ENCODE measurements around the gene GAMT.

The GAMT gene

GRCh38 chr19:1357531-1358109, 43.7 kb downstream of the GAMT start:
- Histone ChIP-seq H3K36me3 (ENCODE audit: insufficient read depth, low read length) (peaks cover 66% of the 10 kb centered on the region), H3K4me1 (ENCODE audit: insufficient read depth, low read length) (peaks cover 42% of the 10 kb centered on the region), H3K4me3 (ENCODE audit: low read depth in 1 of 2, low read length in 2 of 2) (no peak overlapping the region), H3K4me2 (ENCODE audit: insufficient read depth, low read length) (no peak overlapping the region), H4K20me1 (ENCODE audit: insufficient read depth, low read length) (peaks cover 3% of the 10 kb centered on the region), H2AFZ (ENCODE audit: low read depth, low read length) (no peak overlapping the region), H3K27ac (ENCODE audit: low read length) (no peak overlapping the region), H3K9me3 (ENCODE audit: insufficient read depth, low read length, severe bottlenecking) (no peaks in the 10 kb centered on the region), H3K27me3 (ENCODE audit: insufficient read depth, low read length, poor library complexity) (no peaks in the 10 kb centered on the region), H3K9ac (ENCODE audit: low read depth, low read length) (no peak overlapping the region), H3K79me2 (ENCODE audit: insufficient read depth, low read length) (peaks cover 45% of the 10 kb centered on the region)
- ATAC-seq (ENCODE audit: insufficient read depth, low read depth), result no peak
- no peak for DNase-seq
- TF ChIP-seq CTCF (IDR thresholded peaks at IDR 0.05; ENCODE audit: borderline replicate concordance, extremely low read depth, low read length, poor library complexity, severe bottlenecking), result no peak
- TF ChIP-seq EZH2 (IDR thresholded peaks at IDR 0.05; ENCODE audit: borderline replicate concordance, low read depth, low read length, severe bottlenecking), result no peak

DNA sequence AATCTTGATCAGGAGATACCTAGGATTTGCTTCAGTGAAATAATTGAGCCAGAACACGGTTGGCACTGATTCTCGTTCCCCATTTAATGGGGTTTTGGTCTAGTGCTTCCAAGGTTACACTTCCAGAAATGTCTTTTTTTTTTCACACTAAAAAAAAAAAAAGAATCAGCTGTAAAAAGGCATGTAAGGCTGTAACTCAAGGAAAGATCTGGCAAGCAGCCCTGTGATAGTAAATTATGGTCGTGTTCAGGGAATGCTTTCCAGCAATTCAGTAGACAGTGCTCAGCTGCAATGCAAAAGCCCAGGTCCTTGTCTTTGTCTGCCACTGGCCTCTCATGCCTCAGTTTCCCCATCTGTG, 44.9 kb downstream of the GAMT start:
- Histone ChIP-seq H3K4me3 (ENCODE audit: low read depth in 1 of 2, low read length in 2 of 2) (no peak overlapping the region), H3K9ac (ENCODE audit: low read depth, low read length) (no peak overlapping the region), H2AFZ (ENCODE audit: low read depth, low read length) (no peak overlapping the region), H3K27ac (ENCODE audit: low read length) (no peak overlapping the region), H3K27me3 (ENCODE audit: insufficient read depth, low read length, poor library complexity) (no peaks in the 10 kb centered on the region), H3K9me3 (ENCODE audit: insufficient read depth, low read length, severe bottlenecking) (no peaks in the 10 kb centered on the region), H3K4me1 (ENCODE audit: insufficient read depth, low read length) (peaks cover 42% of the 10 kb centered on the region), H3K4me2 (ENCODE audit: insufficient read depth, low read length) (peak overlapping the region; percentile 88; the same call in 1 of the 2 replicates), H3K79me2 (ENCODE audit: insufficient read depth, low read length) (peaks cover 41% of the 10 kb centered on the region), H4K20me1 (ENCODE audit: insufficient read depth, low read length) (no peaks in the 10 kb centered on the region; the same call in none of the 2 replicates), H3K36me3 (ENCODE audit: insufficient read depth, low read length) (peaks cover 54% of the 10 kb centered on the region)
- ATAC-seq (ENCODE audit: insufficient read depth, low read depth) (no peak), DNase-seq (no peak)
- TF ChIP-seq EZH2 (IDR thresholded peaks at IDR 0.05; ENCODE audit: borderline replicate concordance, low read depth, low read length, severe bottlenecking), result no peak
- no peak for TF ChIP-seq CTCF (IDR thresholded peaks at IDR 0.05; ENCODE audit: borderline replicate concordance, extremely low read depth, low read length, poor library complexity, severe bottlenecking)

DNA sequence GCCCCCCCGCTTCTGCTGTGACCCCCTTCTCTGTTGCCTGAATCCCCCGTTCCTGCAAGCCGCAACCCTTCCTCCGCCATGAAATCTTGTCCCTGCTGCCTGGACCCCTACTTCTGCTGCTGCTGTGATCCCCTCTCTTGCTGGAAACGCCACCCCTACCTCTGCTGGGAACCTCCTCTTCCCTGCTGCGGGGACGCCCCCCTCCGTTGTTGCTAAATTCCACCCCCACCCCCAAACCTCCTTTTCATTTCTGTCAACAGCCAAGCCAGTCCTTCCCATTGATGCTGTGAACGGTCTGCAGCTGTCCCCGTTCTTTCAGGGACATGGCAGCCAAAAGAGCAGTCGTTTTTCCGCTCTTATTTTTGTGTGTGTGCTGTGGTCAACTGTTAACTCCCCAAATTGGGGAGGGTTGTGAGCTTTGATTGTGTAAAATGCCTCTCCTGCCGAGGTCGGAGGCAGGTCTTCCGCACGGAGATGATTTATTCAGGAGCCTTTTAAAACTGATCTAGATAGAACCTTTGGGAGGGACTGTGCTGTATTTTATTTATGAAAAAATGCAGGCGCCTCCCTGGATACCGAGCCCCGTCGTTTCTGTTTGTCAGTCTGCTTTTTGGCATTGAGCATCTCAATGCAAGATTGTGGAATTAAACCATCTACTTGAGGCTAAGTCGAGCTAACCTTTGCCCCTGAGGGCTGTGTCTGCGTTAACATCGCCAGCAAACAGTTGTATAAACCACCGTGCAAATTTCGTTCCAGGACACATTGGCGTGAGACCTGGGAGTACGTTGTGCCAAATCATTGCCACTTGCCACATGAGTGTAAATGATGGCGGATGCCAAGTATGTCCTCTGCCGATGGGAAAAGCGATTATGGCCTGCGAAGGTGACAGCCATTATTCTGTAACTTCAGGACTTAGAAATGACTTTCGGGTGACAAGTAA, 45.5 kb downstream of the GAMT start:
- Histone ChIP-seq H3K9ac (ENCODE audit: low read depth, low read length) (peak overlapping the region; percentile 97), H3K4me3 (ENCODE audit: low read depth in 1 of 2, low read length in 2 of 2) (peak overlapping the region; percentile 84 to 90; a peak in 3 of 4 replicates), H2AFZ (ENCODE audit: low read depth, low read length) (peak overlapping the region; percentile 62), H3K79me2 (ENCODE audit: insufficient read depth, low read length) (peaks cover 38% of the 10 kb centered on the region), H4K20me1 (ENCODE audit: insufficient read depth, low read length) (no peaks in the 10 kb centered on the region; the same call in none of the 2 replicates), H3K4me2 (ENCODE audit: insufficient read depth, low read length) (peak overlapping the region; percentile 88), H3K27ac (ENCODE audit: low read length) (peak overlapping the region; percentile 74), H3K4me1 (ENCODE audit: insufficient read depth, low read length) (peaks cover 38% of the 10 kb centered on the region), H3K36me3 (ENCODE audit: insufficient read depth, low read length) (peaks cover 48% of the 10 kb centered on the region), H3K9me3 (ENCODE audit: insufficient read depth, low read length, severe bottlenecking) (no peaks in the 10 kb centered on the region), H3K27me3 (ENCODE audit: insufficient read depth, low read length, poor library complexity) (no peaks in the 10 kb centered on the region)
- TF ChIP-seq CTCF (IDR thresholded peaks at IDR 0.05; ENCODE audit: borderline replicate concordance, extremely low read depth, low read length, poor library complexity, severe bottlenecking) (no peak), EZH2 (IDR thresholded peaks at IDR 0.05; ENCODE audit: borderline replicate concordance, low read depth, low read length, severe bottlenecking) (no peak)
- DNase-seq (peak; percentile 20), ATAC-seq (ENCODE audit: insufficient read depth, low read depth) (no peak)
